ENCODE data around the gene FUZ. TPM values are rescaled to one million over a fixed set of nuclear protein-coding genes. Genes with fewer than 3 reads are reported as not detected.

FUZ gene
- polyA plus RNA-seq, 1 donor from 2014 or later = 35.4 TPM

DNA sequence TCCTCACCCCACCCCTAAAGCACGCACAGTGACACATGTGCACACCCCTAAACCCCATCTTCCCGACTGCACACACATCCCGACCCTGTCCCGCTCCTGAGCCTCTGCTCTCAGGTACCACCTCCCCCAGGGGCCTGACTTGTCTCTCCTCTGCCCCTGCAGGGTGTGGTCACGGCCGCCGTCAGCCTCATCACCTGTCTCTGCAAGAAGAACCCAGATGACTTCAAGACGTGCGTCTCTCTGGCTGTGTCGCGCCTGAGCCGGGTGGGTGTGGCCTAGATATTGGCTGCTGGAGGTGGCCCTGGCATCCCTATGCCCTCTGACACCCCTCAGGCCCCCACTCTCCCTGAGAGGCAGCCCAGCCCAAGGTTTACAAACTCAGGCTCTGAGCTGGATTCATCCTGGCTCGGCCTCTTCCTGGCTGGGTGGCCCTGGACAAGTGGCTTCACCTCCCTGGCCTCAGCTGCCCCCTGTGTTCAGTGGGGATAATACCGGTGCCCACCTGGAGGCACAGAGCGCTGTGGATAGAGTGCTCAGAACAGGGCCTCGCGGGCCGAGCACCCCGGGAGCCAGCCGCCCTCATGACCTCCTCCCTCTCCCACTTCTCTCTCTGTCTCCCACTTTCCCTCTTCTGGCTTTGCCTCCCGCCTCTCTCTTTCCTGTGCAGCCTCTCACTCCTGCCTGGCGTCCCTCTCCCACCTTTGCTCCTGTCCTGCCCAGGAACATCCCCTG lies 20.1 kb downstream of the FUZ start:
- no peak overlapping the region for H3K9ac ChIP-seq (ENCODE audit: low read length)
- H3K4me3 ChIP-seq (ENCODE audit: low read length) = no peak overlapping the region
- no peaks in the 10 kb centered on the region for H3K27me3 ChIP-seq (ENCODE audit: insufficient read depth, low read depth, low read length)
- H3K4me2 ChIP-seq (ENCODE audit: low read length) = no peak overlapping the region
- H3K79me2 ChIP-seq (replicated peaks; ENCODE audit: insufficient read depth, low read length) = no peaks in the 10 kb centered on the region
- no peaks in the 10 kb centered on the region for H4K20me1 ChIP-seq (ENCODE audit: insufficient read depth)
- H3K9me2 ChIP-seq (ENCODE audit: insufficient read depth, low read length) = no peaks in the 10 kb centered on the region
- no peak overlapping the region for H2AFZ ChIP-seq (ENCODE audit: low read depth, low read length)
- no peaks in the 10 kb centered on the region for H3K36me3 ChIP-seq (ENCODE audit: insufficient read depth, low read length)
- TF ChIP-seq MXI1 (conservative IDR thresholded peaks at IDR 0.05; ENCODE audit: poor library complexity, severe bottlenecking) (no peak), EP300 (conservative IDR thresholded peaks at IDR 0.05; ENCODE audit: poor library complexity, severe bottlenecking) (no peak), CTCF (IDR thresholded peaks at IDR 0.05; ENCODE audit: poor library complexity, severe bottlenecking) (no peak), TAF1 (IDR thresholded peaks at IDR 0.05; ENCODE audit: low read depth) (no peak), EZH2 (IDR thresholded peaks at IDR 0.05; ENCODE audit: borderline replicate concordance, insufficient read depth, low read length, poor library complexity, severe bottlenecking) (no peak), SMC3 (conservative IDR thresholded peaks at IDR 0.05; ENCODE audit: poor library complexity) (no peak), POLR2AphosphoS5 (IDR thresholded peaks at IDR 0.05) (no peak), RAD21 (conservative IDR thresholded peaks at IDR 0.05) (no peak), REST (IDR thresholded peaks at IDR 0.05; ENCODE audit: borderline replicate concordance) (no peak)
- no peak overlapping the region for H3K27ac ChIP-seq (ENCODE audit: low read length)
- H3K9me3 ChIP-seq (ENCODE audit: low read length) = no peaks in the 10 kb centered on the region
- H3F3A ChIP-seq (ENCODE audit: insufficient read depth, low read length, poor library complexity, severe bottlenecking) = no peaks in the 10 kb centered on the region

DNA sequence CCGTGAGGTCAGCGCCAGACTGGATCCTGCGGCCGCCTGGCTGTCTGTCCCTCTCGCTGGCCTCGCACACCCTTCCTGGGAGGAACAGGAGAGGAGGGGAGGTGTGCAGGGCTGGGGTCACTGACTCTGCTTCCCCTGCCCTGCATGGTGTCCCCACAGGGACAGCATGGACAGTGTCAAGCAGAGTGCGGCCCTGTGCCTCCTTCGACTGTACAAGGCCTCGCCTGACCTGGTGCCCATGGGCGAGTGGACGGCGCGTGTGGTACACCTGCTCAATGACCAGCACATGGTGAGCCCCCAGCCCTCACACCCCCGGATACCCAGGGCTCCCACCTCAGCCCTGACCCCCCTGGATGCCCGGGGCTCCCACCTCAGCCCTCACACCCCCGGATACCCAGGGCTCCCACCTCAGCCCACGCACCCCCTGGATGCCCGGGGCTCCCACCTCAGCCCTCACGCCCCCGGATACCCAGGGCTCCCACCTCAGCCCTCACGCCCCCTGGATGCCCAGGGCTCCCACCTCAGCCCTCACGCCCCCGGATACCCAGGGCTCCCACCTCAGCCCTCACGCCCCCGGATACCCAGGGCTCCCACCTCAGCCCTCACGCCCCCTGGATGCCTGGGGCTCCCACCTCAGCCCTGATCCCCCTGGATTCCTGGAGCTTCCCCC lies 21.2 kb downstream of the FUZ start:
- Histone ChIP-seq H3K27ac (ENCODE audit: low read length) (no peak overlapping the region), H3F3A (ENCODE audit: insufficient read depth, low read length, poor library complexity, severe bottlenecking) (no peaks in the 10 kb centered on the region), H3K27me3 (ENCODE audit: insufficient read depth, low read depth, low read length) (no peaks in the 10 kb centered on the region), H3K4me2 (ENCODE audit: low read length) (no peak overlapping the region), H3K36me3 (ENCODE audit: insufficient read depth, low read length) (no peaks in the 10 kb centered on the region), H4K20me1 (ENCODE audit: insufficient read depth) (no peaks in the 10 kb centered on the region), H3K9me2 (ENCODE audit: insufficient read depth, low read length) (no peaks in the 10 kb centered on the region), H2AFZ (ENCODE audit: low read depth, low read length) (no peak overlapping the region), H3K4me3 (ENCODE audit: low read length) (no peak overlapping the region), H3K79me2 (replicated peaks; ENCODE audit: insufficient read depth, low read length) (no peaks in the 10 kb centered on the region), H3K9me3 (ENCODE audit: low read length) (no peaks in the 10 kb centered on the region), H3K9ac (ENCODE audit: low read length) (no peak overlapping the region)
- TF ChIP-seq TAF1 (IDR thresholded peaks at IDR 0.05; ENCODE audit: low read depth) = no peak
- TF ChIP-seq MXI1 (conservative IDR thresholded peaks at IDR 0.05; ENCODE audit: poor library complexity, severe bottlenecking) = no peak
- TF ChIP-seq REST (IDR thresholded peaks at IDR 0.05; ENCODE audit: borderline replicate concordance) = no peak
- TF ChIP-seq RAD21 (conservative IDR thresholded peaks at IDR 0.05) = no peak
- no peak for TF ChIP-seq SMC3 (conservative IDR thresholded peaks at IDR 0.05; ENCODE audit: poor library complexity)

All from neural cell (in vitro differentiated cells).